ENCODE measurements around the gene NT5E.
"Not testable (repeated sequence)": the region's sequence is repeated elsewhere in the genome, so short reads cannot be mapped to it uniquely, and the experiment has no call there.

The NT5E gene

DNA sequence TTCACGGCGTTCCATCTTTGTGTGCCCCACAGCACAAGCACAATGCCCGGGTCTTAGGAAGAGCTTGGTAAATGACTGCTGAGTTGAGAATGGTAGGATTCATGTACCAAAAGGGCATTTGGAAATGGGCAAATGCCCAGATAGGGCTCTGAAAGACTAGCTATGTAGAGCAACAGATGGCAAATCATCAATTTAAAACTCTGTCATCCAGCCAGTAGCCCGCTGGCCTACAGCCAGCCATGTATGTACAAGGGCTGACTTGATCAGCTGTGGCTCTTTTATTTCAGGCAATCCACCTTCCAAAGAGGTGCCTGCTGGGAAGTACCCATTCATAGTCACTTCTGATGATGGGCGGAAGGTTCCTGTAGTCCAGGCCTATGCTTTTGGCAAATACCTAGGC lies 35.1 kb downstream of the NT5E start:
- no peak for FAIRE-seq
- DNase-seq (ENCODE audit: insufficient read length, low spot score) = no peak

- DNase-seq (ENCODE audit: insufficient read length, low spot score) (no peak), FAIRE-seq (no peak)
These were observed 40.8 kb downstream of the NT5E start for GRCh38 chr6:85490516-85491248.

- FAIRE-seq (no peak), DNase-seq (ENCODE audit: insufficient read length, low spot score) (no peak)
These were observed 43.5 kb downstream of the NT5E start for GRCh38 chr6:85493389-85493788.

DNA sequence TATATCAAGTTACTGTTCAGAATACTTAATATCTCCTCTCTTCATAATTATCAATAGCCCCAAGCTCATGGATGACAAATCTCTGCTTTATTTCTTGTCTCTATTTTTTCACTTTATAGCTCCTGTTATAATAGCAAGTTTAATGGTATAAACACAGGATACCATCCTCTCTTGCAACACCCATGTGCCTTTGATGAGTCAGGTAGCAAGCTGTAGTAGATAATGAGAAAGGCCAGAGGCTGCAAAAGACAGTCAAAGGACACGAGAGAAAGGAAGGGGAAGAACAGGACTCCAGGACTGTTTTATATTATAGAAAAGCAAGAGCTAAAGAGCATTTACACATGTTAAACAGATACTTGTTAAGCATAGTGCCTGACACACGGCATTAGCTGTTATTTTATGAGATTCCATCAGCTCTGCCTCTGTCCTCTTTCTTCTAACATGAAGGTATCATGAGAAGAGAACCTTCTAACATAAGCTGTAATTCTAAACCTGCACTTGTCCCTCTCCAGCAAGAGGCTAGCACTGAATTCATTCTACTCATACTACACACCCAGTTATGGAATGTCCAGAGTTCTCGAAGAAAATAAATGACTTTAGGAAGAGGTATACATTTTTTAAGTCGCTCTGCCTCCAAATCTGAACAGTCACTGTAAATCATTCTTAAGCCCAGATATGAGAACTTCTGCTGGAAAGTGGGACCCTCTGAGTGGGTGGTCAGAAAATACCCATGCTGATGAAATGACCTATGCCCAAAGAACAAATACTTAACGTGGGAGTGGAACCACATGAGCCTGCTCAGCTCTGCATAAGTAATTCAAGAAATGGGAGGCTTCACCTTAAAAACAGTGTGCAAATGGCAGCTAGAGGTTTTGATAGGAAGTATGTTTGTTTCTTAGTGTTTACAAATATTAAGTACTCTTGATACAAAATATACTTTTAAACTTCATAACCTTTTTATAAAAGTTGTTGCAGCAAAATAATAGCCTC lies 45.0 kb downstream of the NT5E start:
- no peak for FAIRE-seq
- DNase-seq (ENCODE audit: insufficient read length, low spot score) = no peak

DNA sequence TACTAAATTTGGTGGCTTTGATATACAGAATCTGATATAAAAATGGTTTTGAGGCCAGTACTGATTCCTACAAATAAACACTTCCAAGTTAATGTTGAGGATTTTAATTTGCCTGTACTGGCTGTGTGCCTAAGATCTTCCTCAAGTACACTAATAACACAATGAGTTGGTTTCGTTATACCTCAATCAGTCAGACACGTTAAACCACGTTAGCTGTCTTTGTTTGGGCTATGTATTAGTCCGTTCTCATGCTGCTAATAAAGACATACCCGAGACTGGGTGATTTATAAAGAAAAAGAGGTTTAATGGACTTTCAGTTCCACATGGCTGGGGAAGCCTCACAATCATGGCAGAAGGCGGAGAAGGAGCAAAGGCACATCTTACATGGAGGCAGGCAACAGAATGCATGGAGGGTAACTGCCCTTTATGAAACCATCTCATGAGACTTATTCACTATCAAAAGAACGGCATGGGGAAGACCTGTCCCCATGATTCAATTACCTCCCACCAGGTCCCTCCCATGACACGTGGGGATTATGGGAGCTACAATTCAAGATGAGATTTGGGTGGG lies 46.2 kb downstream of the NT5E start:
- FAIRE-seq (no peak), DNase-seq (ENCODE audit: insufficient read length, low spot score) (no peak)

DNA sequence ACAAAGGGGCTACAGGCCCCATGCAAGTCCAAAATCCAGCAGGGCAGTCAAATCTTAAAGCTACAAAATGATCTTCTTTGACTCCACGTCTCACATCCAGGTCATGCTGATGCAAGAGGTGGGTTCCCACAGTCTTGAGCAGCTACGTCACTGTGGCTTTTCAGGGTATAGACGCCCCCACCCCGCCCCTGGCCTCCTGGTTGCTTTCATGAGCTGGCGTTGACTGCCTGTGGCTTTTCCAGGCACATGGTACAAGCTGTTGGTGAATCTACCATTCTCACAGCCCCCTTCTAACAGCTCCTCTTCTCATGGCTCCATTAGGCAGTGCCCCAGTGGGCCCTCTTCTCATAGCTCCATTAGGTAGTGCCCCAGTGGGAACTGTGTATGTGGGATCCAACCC lies 47.0 kb downstream of the NT5E start:
- no peak for DNase-seq (ENCODE audit: insufficient read length, low spot score)
- no peak for FAIRE-seq

DNA sequence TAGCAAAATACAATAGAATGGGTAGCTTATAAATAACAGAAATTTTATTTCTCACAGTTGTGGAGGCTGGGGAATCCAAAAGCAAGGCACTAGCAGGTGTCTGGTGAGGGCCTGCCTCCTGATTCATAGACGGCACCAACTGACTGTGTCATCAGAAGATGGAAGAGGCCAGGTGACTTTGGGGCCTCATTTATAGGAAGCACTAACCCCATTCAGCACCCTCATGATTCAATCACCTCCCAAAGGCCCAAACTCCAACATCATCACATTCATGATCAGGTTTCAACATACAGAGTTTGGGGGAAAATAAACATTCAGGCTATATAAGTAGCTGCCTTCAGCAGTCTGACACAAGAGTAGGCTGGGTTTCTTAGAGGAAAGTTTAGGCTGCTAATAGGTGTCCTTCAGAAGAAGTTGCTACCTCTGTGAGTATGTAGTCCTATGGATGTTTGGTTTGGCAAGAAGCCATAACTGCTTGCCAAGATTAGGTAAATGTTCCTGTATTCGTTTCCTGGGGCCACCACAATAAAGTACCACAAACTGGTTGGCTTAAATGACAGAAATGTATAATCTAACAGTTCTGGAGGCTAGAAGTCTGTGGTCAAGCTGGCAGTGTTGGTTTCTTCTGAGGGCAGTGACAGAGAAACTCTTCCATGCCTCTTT lies 48.8 kb downstream of the NT5E start:
- no peak for FAIRE-seq
- DNase-seq (ENCODE audit: insufficient read length, low spot score) = no peak

DNA sequence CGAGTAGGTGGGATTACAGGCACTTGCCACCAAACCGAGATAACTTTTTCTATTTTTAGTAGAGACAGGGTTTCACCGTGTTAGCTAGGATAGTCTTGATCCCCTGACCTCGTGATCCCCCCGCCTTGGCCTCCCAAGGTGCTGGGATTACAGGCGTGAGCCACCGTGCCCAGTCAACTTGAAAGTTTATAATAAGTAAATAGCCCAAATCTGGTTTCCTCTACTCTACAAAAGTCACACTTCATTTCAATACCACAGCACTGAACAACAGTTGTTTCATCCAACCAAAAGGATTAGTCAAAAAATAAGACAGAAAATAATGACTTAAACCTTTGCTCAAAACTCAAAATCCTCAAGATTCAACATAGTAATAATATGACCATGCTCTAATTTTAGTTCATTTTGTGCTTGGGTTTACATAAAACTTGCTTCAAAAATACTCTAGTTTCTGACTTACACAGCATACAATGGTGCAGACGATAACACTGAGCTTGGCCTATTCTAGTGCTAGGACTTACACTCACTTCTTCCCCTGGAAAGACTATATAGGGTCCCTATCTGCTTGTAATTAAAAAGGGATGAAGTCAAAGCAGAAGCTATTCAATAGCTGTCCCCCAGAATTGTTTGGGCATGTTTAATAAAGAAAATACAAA lies 56.7 kb downstream of the NT5E start:
- FAIRE-seq (peak; percentile 18), DNase-seq (ENCODE audit: insufficient read length, low spot score) (no peak)

DNA sequence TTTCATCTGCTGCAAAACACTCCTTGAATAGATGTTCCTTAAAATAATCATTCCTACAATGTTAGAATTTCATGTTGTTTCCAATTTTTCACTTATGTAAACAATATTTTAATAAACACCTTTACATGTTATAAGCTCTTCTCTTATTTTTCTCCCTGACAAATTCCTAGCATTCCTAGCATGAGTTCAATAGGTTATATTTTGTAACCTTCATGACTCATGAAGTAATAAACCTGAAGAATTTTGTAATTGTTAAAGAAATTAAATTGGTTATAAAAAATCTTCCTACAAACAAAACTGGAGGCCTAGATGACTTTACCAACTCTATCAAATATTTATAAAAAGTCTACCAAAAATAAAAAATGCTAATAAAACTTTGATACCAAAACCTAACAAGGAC lies 66.3 kb downstream of the NT5E start:
- DNase-seq (ENCODE audit: insufficient read length, low spot score) (no peak), FAIRE-seq (no peak)

DNA sequence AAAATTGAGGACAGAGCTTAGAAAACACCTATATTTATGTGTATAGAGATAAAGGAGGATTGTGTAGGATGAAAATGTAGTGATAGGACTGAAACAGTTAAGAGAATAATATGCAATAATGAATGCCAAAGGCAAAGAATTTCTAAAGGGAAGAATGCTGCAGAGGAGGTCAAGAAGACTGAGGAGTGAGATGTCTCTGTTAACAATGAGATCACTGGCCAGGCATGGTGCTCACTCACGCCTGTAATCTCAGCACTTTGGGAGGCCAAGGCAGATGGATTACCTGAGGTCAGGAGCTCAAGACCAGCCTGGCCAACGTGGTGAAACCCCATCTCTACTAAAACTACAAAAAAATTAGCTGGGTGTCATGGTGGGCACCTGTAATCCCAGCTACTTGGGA lies 74.4 kb downstream of the NT5E start:
- not testable (repeated sequence) for DNase-seq (ENCODE audit: insufficient read length, low spot score); FAIRE-seq

DNA sequence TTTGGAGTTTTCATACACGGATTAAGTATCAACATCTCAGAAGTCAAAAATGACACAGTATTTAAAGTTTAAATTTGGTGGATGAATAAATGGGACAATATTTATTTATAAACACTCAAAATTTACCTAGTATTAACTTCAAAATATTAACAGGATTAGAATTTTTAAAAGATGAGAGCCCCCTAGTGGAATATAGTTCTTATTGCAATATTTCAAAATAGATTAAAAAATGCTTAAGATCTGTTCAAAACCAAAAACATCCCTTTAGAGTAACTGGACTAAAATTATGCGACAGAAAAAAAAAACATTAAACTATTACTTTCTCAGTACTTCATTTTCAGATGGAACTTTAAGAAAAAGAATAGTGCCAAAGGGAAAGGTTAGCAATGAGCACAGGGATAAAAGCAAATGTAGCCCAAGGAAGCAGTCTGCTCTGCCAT lies 87.2 kb downstream of the NT5E start:
- DNase-seq (ENCODE audit: insufficient read length, low spot score) = no peak
- FAIRE-seq = no peak

DNA sequence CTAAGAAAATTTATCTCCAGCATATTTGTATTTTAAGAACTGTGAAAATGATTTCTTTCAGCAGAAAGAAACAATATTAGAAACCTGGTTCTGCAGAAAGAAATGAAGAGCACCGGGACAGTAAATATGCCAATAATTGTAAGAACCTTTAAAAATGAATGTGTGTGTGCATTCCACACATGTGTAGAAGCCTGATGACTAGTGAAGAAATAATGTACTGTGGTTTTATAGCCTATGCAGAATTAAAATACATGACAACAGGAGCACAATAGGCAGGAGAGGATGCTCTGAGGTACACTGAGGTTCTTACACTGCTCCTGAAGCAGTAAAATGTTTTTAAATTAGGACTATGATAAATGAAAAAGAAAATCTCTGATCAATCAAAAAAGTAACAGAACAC lies 94.9 kb downstream of the NT5E start:
- FAIRE-seq (no peak), DNase-seq (ENCODE audit: insufficient read length, low spot score) (no peak)

Measured in GM19239 (cell line).